GM18858 (cell line): ENCODE results near the gene VARS2.

Source experiments
- ATAC-seq: cut with Tn5 transposase; IDR thresholded peaks from one replicate; pipeline ENCODE4 v1.9.1; 2021; ENCODE audit not compliant: unreplicated experiment

Gene VARS2

GRCh38 chr6:30884521-30885480 lies 29.2 kb upstream of the VARS2 start:
- no peak for ATAC-seq

- no peak for ATAC-seq
Measured at GRCh38 chr6:30885481-30885998, 28.5 kb upstream of the VARS2 start.

GRCh38 chr6:30885999-30886896 lies 27.8 kb upstream of the VARS2 start:
- no peak for ATAC-seq

GRCh38 chr6:30886897-30887255 lies 27.2 kb upstream of the VARS2 start:
- ATAC-seq: no peak

- no peak for ATAC-seq
Measured at GRCh38 chr6:30887901-30888815, 25.9 kb upstream of the VARS2 start.

GRCh38 chr6:30888816-30889495 lies 25.1 kb upstream of the VARS2 start:
- no peak for ATAC-seq

- no peak for ATAC-seq
Measured at GRCh38 chr6:30889496-30889885, 24.5 kb upstream of the VARS2 start.

GRCh38 chr6:30889921-30890645 lies 24.0 kb upstream of the VARS2 start:
- no peak for ATAC-seq

GRCh38 chr6:30890646-30891449 lies 23.2 kb upstream of the VARS2 start:
- no peak for ATAC-seq

- no peak for ATAC-seq
Measured at GRCh38 chr6:30891450-30891723, 22.7 kb upstream of the VARS2 start.

- no peak for ATAC-seq
Measured at GRCh38 chr6:30891816-30892538, 22.1 kb upstream of the VARS2 start.

- no peak for ATAC-seq
Measured at GRCh38 chr6:30893001-30893591, 20.9 kb upstream of the VARS2 start.

GRCh38 chr6:30893666-30894065 lies 20.4 kb upstream of the VARS2 start:
- ATAC-seq: no peak

GRCh38 chr6:30894381-30894780 lies 19.7 kb upstream of the VARS2 start:
- no peak for ATAC-seq

- no peak for ATAC-seq
Measured at GRCh38 chr6:30894935-30895334, 19.1 kb upstream of the VARS2 start.

GRCh38 chr6:30895343-30895742 lies 18.7 kb upstream of the VARS2 start:
- ATAC-seq: no peak

- ATAC-seq: no peak
Measured at GRCh38 chr6:30896541-30896940, 17.5 kb upstream of the VARS2 start.

GRCh38 chr6:30897882-30898281 lies 16.2 kb upstream of the VARS2 start:
- ATAC-seq: no peak
